Activated T-cell treated with anti-CD3 and anti-CD28 coated beads, Interleukin-2, amount 50 U/mL, for 1 hour (primary cell): ENCODE data around the gene MTUS2.

Experiments used
- DNase-seq: peaks from one replicate; pipeline ENCODE4 v3.0.0-alpha.2; 2020

Gene MTUS2

GRCh38 chr13:29428310-29429181 lies 608.4 kb downstream of the MTUS2 start:
- no peak for DNase-seq

- no peak for DNase-seq
Measured at GRCh38 chr13:29429286-29429900, 609.3 kb downstream of the MTUS2 start.

GRCh38 chr13:29434217-29434945 lies 614.2 kb downstream of the MTUS2 start:
- DNase-seq, result no peak

GRCh38 chr13:29435125-29435911 lies 615.2 kb downstream of the MTUS2 start:
- DNase-seq, result no peak

GRCh38 chr13:29436291-29436690 lies 616.2 kb downstream of the MTUS2 start:
- no peak for DNase-seq

GRCh38 chr13:29436721-29437280 lies 616.7 kb downstream of the MTUS2 start:
- no peak for DNase-seq

- DNase-seq, result no peak
Measured at GRCh38 chr13:29438769-29439168, 618.6 kb downstream of the MTUS2 start.

- no peak for DNase-seq
Measured at GRCh38 chr13:29439601-29440388, 619.7 kb downstream of the MTUS2 start.

- no peak for DNase-seq
Measured at GRCh38 chr13:29441306-29441705, 621.2 kb downstream of the MTUS2 start.

GRCh38 chr13:29446016-29446415 lies 625.9 kb downstream of the MTUS2 start:
- no peak for DNase-seq

GRCh38 chr13:29448174-29448573 lies 628.0 kb downstream of the MTUS2 start:
- DNase-seq, result no peak

GRCh38 chr13:29449726-29450125 lies 629.6 kb downstream of the MTUS2 start:
- DNase-seq, result no peak

- DNase-seq, result no peak
Measured at GRCh38 chr13:29451976-29452375, 631.8 kb downstream of the MTUS2 start.

GRCh38 chr13:29452773-29453616 lies 632.9 kb downstream of the MTUS2 start:
- no peak for DNase-seq

GRCh38 chr13:29453617-29454011 lies 633.5 kb downstream of the MTUS2 start:
- no peak for DNase-seq

GRCh38 chr13:29454931-29455481 lies 634.9 kb downstream of the MTUS2 start:
- DNase-seq, result no peak

GRCh38 chr13:29456419-29456818 lies 636.3 kb downstream of the MTUS2 start:
- no peak for DNase-seq

- no peak for DNase-seq
Measured at GRCh38 chr13:29457299-29457698, 637.2 kb downstream of the MTUS2 start.

GRCh38 chr13:29458419-29458818 lies 638.3 kb downstream of the MTUS2 start:
- no peak for DNase-seq

- no peak for DNase-seq
Measured at GRCh38 chr13:29459813-29460355, 639.7 kb downstream of the MTUS2 start.
